ENCODE data around the gene MGAT4A. TPM values are rescaled to one million over a fixed set of nuclear protein-coding genes. Genes with fewer than 3 reads are reported as not detected.

Gene MGAT4A
- total and polyA plus RNA-seq, 2 experiments from 2014 or later = 4.4 to 5.6 TPM

GRCh38 chr2:98674233-98674964, 56.5 kb downstream of the MGAT4A start:
- Histone ChIP-seq H3K36me3 (ENCODE audit: insufficient read depth) (no peaks in the 10 kb centered on the region), H3K9me2 (ENCODE audit: insufficient read depth) (peaks cover 12% of the 10 kb centered on the region), H3K27ac (ENCODE audit: low read depth) (no peak overlapping the region), H3K4me2 (no peak overlapping the region), H3K27me3 (ENCODE audit: insufficient read depth) (no peaks in the 10 kb centered on the region), H3K79me2 (replicated peaks; ENCODE audit: insufficient read depth) (no peaks in the 10 kb centered on the region), H3K4me1 (ENCODE audit: insufficient read depth) (no peaks in the 10 kb centered on the region), H2AFZ (no peak overlapping the region), H3F3A (replicated peaks; ENCODE audit: low read depth) (no peaks in the 10 kb centered on the region), H3K4me3 (no peak overlapping the region), H4K20me1 (replicated peaks; ENCODE audit: insufficient read depth) (no peaks in the 10 kb centered on the region)
- DNase-seq (ENCODE audit: low spot score) (no peak), ATAC-seq (no peak)
- TF ChIP-seq EZH2phosphoT487 (IDR thresholded peaks at IDR 0.05; ENCODE audit: unreplicated experiment) = no peak
- H3K27ac Mint-ChIP-seq = no peak overlapping the region
- H3K27me3 Mint-ChIP-seq (ENCODE audit: insufficient read depth, low read depth, poor library complexity) = peaks cover 2% of the 10 kb centered on the region
- no peak overlapping the region for H3K4me3 Mint-ChIP-seq
- H3K4me1 Mint-ChIP-seq = no peaks in the 10 kb centered on the region
- H3K36me3 Mint-ChIP-seq (ENCODE audit: low read depth) = peaks cover 11% of the 10 kb centered on the region
- H3K9me3 Mint-ChIP-seq = peaks cover 17% of the 10 kb centered on the region

GRCh38 chr2:98669675-98670074, 61.3 kb downstream of the MGAT4A start:
- Histone ChIP-seq H3K9me2 (ENCODE audit: insufficient read depth) (peaks cover 12% of the 10 kb centered on the region), H3K27me3 (ENCODE audit: insufficient read depth) (no peaks in the 10 kb centered on the region), H3K4me1 (ENCODE audit: insufficient read depth) (no peaks in the 10 kb centered on the region), H4K20me1 (replicated peaks; ENCODE audit: insufficient read depth) (no peaks in the 10 kb centered on the region), H3K36me3 (ENCODE audit: insufficient read depth) (no peaks in the 10 kb centered on the region), H2AFZ (no peak overlapping the region), H3K4me3 (no peak overlapping the region), H3K79me2 (replicated peaks; ENCODE audit: insufficient read depth) (no peaks in the 10 kb centered on the region), H3K4me2 (no peak overlapping the region), H3F3A (replicated peaks; ENCODE audit: low read depth) (no peaks in the 10 kb centered on the region), H3K27ac (ENCODE audit: low read depth) (no peak overlapping the region)
- H3K9me3 Mint-ChIP-seq = peaks cover 35% of the 10 kb centered on the region
- peaks cover 2% of the 10 kb centered on the region for H3K27me3 Mint-ChIP-seq (ENCODE audit: insufficient read depth, low read depth, poor library complexity)
- ATAC-seq (no peak), DNase-seq (ENCODE audit: low spot score) (no peak)
- no peak overlapping the region for H3K4me3 Mint-ChIP-seq
- no peak overlapping the region for H3K27ac Mint-ChIP-seq
- H3K4me1 Mint-ChIP-seq = no peaks in the 10 kb centered on the region
- H3K36me3 Mint-ChIP-seq (ENCODE audit: low read depth) = peaks cover 19% of the 10 kb centered on the region
- no peak for TF ChIP-seq POLR2AphosphoS5 (IDR thresholded peaks at IDR 0.05; ENCODE audit: low read depth)
- no peak for TF ChIP-seq ZNF114 (CRISPR knock-in tag; IDR thresholded peaks at IDR 0.05)
- TF ChIP-seq STAT1 (IDR thresholded peaks at IDR 0.05; ENCODE audit: unreplicated experiment) = no peak
- TF ChIP-seq ZNF331 (CRISPR knock-in tag; IDR thresholded peaks at IDR 0.05; ENCODE audit: low read depth) = no peak
- no peak for TF ChIP-seq ZNF462 (CRISPR knock-in tag; IDR thresholded peaks at IDR 0.05)
- TF ChIP-seq CTCF (conservative IDR thresholded peaks at IDR 0.05; ENCODE audit: low read depth in 2 of 2) = no peak
- TF ChIP-seq REST (IDR thresholded peaks at IDR 0.05; ENCODE audit: unreplicated experiment) = no peak
- TF ChIP-seq NANOG (IDR thresholded peaks at IDR 0.05; ENCODE audit: borderline replicate concordance) = no peak
- no peak for TF ChIP-seq EZH2 (IDR thresholded peaks at IDR 0.05; ENCODE audit: low read depth, unreplicated experiment)
- no peak for TF ChIP-seq EZH2phosphoT487 (IDR thresholded peaks at IDR 0.05; ENCODE audit: unreplicated experiment)

Data from GM23338 (cell line).